HG03139 (cell line): Measurements from ENCODE around the gene ERF.
"Not testable (repeated sequence)": the region's sequence is repeated elsewhere in the genome, so short reads cannot be mapped to it uniquely, and the experiment has no call there.

ENCODE experiments used
- ATAC-seq: cut with Tn5 transposase; IDR thresholded peaks from one replicate; pipeline ENCODE4 v1.9.1; 2021; ENCODE audit not compliant: unreplicated experiment

Gene ERF

GRCh38 chr19:42275517-42275916 is 20.6 kb upstream of the ERF start:
- ATAC-seq = no peak

GRCh38 chr19:42275103-42275502 is 20.2 kb upstream of the ERF start:
- ATAC-seq = no peak

DNA sequence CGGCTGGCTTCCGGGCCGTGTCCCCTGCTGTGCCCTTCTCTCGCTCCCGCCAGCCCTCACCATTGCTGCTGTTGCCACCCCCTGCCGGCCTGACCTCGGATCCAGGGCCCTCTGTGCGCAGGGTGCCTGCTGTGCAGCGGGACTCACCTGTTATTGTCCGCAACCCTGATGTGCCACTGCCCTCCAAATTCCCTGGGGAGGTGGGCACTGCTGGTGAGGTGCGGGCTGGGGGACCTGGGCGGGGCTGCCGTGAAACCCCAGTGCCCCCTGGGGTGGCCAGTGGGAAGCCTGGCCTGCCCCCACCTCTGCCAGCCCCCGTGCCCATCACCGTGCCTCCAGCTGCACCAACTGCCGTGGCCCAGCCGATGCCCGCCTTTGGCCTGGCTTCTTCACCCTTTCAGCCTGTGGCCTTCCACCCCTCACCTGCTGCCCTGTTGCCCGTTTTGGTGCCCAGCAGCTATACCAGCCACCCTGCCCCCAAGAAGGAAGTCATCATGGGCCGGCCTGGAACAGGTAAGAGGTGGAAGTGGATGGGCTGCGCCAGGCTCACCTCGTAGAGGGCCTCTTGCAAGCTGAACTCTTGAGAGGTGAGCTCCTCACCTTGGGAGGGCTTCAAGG is 19.2 kb upstream of the ERF start:
- no peak for ATAC-seq

DNA sequence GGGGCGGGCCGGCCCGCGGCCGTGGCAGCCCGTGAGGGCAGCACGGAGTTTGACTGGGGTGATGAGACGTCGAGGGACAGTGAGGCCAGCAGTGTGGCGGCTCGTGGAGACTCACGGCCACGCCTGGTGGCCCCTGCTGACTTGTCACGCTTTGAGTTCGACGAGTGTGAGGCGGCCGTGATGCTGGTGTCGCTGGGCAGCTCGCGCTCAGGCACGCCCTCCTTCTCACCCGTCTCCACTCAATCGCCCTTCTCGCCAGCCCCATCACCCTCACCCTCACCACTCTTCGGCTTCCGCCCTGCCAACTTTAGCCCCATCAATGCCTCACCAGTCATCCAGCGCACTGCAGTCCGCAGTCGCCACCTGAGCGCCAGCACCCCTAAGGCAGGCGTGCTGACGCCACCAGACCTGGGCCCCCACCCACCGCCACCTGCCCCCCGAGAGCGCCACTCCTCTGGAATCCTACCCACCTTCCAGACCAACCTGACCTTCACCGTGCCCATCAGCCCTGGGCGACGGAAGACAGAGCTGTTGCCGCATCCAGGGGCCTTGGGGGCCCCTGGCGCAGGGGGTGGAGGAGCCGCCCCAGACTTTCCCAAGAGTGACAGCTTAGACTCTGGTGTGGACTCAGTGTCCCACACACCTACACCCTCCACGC is 18.6 kb upstream of the ERF start:
- no peak for ATAC-seq

DNA sequence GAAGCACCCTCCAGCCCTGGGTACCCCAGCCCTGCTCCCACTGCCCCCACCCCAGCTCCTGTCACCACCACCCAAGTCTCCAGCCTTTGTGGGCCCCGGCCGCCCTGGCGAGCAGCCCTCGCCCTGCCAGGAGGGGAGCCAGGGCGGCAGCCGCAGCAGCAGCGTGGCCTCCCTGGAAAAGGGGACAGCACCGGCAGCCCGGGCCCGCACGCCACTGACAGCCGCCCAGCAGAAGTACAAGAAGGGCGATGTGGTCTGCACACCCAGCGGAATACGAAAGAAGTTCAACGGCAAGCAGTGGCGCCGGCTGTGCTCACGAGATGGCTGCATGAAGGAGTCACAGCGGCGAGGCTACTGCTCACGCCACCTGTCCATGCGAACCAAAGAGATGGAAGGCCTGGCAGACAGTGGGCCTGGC is 18.1 kb upstream of the ERF start:
- no peak for ATAC-seq

- ATAC-seq = no peak
Observed at GRCh38 chr19:42272535-42272897, 17.6 kb upstream of the ERF start.

GRCh38 chr19:42271861-42272534 is 17.1 kb upstream of the ERF start:
- ATAC-seq = no peak

- ATAC-seq = no peak
Observed at GRCh38 chr19:42271045-42271419, 16.1 kb upstream of the ERF start.

- ATAC-seq = no peak
Observed at GRCh38 chr19:42270346-42271044, 15.6 kb upstream of the ERF start.

DNA sequence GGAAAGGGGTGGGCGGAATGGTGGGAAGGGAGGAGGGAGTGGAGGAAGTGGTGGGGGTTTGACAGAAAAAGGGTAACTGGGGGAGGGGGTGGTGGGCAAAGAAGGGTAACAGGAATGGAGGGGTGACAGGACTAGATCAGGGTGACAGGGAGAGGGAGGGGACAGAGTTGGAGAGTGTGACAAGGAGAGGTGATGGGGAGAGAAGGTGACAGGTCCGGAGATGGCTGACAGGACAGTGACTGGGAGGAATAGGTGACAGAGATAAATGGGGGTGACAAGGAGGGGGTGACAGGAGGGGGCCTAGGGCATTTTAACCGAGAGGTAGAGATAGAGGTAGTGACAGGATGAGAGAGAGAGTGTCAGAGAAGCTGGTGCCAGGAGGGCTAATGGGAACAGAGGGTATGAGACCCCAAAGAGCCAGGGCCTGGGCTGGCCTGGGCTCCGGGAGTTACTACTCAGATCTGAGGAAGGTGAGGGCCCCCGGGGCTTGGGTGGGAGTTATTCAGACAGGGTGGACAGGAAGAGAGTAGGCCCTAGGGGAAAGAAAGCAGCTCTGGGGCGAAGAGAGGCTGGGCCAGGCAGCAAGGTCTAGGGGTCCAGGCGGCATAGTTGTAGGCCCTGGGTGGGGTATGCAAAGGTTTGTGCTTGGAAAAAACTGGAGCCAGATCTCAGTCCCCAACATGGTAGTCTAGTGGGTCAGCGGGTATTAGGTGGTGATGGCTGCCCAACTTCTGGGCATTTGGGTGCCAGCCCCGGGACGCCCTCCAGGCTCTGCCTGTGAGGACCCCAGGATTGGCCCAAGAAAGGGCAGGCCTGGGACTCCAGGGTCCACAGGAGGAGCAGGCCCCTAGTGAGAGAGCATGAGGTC is 14.8 kb upstream of the ERF start:
- no peak for ATAC-seq

GRCh38 chr19:42268704-42269477 is 14.0 kb upstream of the ERF start, which contains the start of gene CIC:
Gene CIC (plus strand): TSS chr19:42269252. CDS start chr19:42271784, 2,532 bp downstream.
- peak; percentile 72 for ATAC-seq

DNA sequence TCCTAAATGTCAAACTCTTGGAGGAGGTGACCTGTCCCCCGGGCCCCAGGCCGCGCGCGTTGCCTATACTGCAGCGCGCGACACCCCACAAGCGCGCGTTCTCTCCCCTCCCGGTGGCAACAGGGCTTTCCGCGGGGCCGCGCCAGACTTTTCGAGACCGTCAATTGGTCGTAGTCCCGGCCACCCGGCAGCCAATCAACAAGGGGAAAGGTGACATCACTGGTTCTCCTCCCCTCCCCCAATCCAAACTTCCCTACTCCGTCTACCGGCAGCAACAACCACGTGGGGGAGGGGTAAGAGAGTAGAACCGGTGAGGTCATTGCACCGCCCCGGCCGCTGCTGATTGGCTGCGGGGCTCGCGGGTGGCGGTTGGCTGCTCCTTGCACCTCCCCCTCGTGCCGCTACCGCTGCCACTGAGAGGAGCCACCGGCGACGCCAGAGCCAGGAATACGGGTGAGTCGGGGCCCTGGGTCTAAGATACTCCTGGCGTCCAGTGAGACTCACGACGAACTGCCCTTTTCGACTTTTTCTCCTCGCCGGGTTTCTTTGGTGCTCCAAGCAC is 13.3 kb upstream of the ERF start:
- ATAC-seq = peak; percentile 46

DNA sequence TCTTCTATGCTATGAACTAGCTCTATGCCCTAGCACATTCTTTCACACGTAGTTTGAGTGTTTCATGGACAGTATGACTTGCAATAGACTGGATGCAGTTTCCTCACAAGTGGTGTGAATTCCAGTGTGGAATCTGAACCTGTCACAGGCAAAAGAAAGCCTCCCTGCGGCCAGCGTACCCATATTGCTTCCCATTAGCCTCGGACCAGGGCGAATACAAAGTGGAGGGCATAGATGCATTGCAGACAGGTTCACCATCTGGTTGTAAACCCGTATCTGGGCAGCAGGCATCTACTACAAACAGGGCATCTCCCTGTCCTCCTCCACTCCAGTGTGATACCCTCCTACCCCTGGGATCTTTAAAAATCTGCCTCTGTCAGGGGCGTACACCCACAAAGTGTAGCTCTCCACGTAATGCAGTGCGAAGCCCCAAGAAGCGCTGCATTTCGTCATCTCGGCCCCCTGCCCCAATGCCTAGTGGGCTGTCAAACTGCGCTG is 12.8 kb upstream of the ERF start:
- ATAC-seq = no peak

DNA sequence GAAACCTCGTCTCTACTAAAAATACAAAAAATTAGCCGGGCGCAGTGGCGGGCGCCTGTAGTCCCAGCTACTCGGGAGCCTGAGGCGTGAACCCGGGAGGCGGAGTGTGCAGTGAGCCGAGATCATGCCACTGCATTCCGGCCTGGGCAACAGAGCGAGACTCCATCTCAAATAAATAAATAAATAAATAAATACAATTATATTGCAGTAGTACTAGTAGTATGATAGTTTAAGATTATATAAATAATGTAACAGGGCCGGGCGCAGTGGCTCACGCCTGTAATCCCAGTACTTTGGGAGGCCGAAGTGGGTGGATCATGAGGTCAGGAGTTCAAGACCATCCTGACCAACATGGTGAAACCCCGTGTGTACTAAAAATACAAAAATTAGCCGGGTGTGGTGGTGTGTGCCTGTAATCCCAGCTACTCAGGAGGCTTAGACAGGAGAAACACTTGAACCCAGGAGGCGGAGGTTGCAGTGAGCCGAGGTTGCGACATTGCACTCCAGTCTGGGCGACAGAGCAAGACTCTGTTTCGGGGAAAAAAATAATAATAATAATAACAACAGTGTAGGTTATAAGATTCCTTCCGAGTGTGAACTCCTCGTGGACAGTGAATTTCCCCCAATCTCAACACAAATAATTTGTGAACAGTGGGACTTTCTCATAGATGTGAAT is 12.1 kb upstream of the ERF start:
- ATAC-seq = not testable (repeated sequence)

GRCh38 chr19:42266105-42266504 is 11.2 kb upstream of the ERF start:
- not testable (repeated sequence) for ATAC-seq

DNA sequence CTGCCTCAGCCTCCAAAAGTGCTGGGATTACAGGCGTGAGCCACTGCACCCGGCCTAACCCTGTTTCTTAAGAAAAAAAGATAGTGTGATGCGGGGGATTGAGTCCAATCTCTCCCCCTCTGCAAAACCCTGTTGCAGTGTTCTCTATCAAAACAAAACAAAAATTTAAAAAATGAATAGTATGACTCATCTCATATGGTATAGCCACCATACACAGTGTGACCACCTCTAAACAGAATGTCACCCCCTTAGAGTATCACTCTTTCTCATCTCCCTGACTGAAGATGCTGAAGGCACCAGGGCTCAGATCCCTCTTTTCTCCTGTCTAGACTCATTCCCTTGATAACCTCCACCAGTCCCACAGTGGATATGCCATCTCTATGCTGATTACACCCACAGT is 6.8 kb upstream of the ERF start:
- no peak for ATAC-seq

DNA sequence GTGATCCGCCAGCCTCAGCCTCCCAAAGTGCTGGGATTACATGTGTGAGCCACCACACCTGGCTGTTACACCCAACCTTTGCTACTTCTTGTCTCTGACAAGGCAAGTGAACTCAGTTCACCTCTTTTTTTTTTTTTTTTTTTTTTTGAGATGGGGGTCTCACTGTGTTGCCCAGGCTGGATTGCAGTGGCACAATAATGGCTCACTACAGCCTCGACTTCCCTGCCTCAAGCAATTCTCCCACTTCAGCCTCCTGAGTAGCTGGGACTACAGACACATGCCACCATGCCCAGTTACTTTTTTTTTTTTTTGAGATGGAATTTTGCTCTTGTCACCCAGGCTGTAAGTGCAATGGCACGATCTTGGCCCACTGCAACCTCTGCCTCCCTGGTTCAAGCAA is 2.9 kb upstream of the ERF start:
- not testable (repeated sequence) for ATAC-seq

GRCh38 chr19:42255766-42256745 is 1.1 kb upstream of the ERF start:
- no peak for ATAC-seq
